Liver (tissue), 2 donors: ENCODE measurements around the gene FLNB.

ENCODE experiments used
- CTCF ChIP-seq: fragments of 150-350 bp; IDR thresholded peaks from 2 replicates; pipeline ENCODE4 v1.5.1; 2017; ENCODE audit warnings: improper control_type of control experiment, low read depth, low read length; ENCODE audit not compliant: missing input control
- TF ChIP-seq, protein P1 (sequence below): IDR thresholded peaks from 2 replicates; pipeline ENCODE4 v1.6.1; 2016; ENCODE audit warnings: antibody characterized with exemption
- donor health status: healthy.

DNA sequence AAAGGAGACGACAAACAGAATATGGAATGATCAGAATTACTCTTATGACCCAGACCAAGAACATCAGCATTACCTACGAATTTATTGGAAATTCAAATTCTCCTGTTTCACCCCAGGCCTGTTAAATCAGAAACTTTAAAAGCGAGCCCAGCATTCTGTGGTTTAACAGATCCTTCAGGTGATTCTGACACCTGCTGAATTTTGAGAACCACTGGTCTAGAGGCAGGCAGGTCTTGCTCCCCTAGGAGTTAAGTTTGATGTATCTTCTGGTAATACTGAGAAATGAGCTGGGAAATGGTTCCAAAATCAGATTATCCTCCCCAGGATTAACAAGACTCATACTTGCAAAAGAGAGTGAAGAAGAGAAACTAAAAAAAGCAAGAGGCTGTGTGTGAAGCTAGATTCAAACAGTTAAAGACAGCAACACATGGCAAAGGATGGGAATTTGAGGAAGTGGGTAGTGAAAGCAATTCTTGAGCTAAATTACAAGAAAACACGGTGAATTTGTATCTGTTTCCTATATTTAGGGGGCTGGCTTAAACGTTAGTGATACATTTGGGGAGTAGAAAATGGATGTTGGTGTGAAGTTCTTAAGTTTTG, 66.0 kb downstream of the FLNB start:
- no peak for TF ChIP-seq CTCF
- TF ChIP-seq, protein P1, sequence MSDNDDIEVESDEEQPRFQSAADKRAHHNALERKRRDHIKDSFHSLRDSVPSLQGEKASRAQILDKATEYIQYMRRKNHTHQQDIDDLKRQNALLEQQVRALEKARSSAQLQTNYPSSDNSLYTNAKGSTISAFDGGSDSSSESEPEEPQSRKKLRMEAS: no peak
